ENCODE results near the gene POFUT1.
"Not testable (repeated sequence)": the region's sequence is repeated elsewhere in the genome, so short reads cannot be mapped to it uniquely, and the experiment has no call there.

POFUT1 gene

DNA sequence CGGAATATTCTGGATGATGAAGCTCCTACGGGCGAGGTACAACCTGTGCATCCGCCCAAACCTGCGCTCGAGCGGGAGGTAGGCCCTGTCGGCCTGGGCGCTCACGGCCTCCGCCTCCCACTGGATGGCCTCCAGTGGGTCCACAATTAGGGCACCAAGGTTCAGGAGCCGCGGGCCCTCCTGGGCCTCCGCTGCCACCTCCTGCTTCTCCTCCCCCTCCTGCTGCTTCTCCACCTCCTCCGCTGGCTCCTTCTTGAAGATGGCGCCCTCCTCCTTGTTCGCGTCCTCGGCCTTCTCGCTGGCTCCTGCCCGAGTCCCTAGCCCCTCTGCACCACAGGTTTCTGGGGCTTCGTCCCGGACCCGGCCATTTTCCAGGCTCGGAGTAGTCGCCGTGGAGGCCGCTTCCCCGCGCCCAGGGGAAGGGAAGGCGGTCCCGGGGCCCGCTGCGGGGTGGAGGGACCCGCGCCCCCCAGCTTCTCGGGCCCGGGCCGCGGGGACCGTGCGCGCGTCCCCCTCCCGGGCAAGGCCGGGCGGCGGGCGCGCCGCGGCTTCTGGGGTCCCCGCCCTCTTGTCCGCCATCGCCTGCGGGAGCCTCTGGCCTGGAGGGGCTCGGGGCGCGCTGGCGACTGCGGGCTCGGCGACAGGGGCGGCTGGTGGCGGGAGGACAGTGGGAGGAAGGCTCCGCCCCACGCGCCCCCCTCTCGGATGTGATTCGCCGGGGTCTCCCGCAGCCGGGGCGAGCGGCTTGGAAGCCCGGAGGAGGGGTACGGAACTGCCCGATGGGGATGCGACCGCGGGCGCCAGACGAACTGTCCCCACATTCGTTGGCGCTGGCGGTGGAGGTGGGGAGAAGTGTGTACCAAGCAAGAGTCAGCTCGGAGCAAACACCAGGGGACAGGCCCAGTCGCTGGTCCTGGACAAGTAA, 17.7 kb upstream of the POFUT1 start:
- peak; percentile 33 for DNase-seq

DNA sequence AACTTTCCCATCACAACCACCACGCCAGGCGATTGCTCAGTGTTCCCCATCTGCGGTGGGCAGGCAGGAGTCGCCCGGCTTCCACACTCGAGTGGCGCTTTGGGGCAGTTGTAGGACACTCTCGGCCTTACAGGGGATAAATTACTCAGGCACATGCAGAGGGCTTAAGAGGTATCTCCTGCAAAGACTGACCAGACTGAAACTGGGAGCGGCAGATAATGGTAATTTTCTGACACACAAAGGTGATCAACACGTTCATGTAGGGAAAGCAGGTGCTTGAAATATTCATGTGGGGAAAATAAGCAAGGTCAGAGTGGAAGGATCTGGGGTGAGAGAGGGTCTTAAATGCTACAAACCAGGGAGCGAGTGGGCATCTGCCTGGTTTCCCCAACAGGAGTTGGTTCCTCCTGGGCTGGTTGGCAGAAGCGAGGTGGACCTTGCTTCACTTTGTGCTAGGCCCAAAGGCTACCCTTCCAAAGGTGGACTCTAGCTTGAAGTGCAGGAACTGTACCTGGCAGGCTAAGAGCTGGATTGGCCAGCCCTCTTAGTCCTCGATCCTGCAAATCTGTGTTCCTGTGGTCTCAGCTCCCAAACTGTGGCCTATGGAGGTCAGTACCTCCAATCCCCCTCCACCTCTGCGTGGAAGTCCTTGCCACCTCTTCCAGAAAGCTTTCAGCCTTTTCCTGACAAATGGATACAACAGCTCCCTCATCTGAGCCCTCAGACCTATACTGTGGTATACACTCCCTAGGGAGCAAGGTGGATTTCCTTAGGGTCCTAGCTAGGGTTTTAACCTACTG, 16.9 kb upstream of the POFUT1 start:
- no peak for DNase-seq

DNA sequence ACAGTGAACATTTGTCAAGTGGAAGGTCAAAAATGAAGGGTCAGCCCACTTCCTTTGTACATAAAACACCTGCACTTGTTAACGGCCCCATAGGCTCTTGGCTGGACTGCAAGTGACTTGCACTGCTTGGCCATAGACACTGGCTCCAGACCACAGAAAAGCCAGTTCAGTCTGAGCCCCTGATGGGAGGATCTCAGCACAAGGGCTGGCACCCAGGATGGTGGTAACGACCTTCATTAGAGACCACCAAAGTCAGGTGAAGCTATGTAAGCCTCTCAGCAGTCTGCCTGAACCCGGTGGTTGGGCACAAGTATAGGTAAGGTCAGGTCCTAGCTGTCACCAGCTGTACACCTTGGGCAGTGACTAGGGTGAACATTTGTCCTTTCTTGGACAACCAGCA, 16.3 kb upstream of the POFUT1 start:
- DNase-seq = no peak

DNA sequence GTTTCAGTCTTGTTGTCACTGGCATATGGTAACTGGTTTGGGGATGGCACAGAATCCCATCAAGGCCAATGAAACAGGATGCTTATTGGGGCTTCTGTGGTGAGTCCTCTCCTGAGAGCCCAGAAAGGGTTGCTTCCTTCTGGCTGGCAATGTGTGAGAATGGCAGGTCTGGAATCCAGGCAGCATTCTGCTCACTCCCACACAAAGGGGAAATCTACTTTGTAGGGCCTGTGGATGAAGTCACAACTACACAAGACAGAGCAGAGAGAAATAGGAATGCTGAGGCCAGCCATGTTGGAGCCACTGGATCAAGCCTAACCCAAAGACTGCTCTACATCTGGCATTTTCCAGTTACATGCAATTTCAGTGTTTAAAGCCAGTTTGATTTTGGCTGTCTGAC, 15.8 kb upstream of the POFUT1 start:
- DNase-seq = no peak

DNA sequence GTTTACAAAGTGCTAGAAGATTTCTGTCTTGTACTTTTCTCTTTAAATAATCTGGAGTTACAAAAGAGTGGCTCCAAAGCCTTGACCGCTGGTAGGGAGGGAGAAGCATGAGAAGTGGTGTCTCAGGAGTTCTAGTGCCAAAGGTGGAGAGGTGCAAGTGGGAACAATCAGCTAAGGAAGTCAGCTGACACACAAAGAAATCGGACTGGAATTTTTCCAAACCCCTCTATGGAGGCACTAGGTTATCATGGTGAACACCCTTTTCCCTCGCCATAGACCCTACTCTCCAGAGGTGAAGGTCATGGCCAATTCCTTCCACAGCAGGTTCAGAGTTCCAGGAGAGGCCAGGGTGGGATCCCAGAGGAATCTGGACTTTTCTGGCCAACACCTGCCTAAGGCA, 15.0 kb upstream of the POFUT1 start:
- no peak for DNase-seq

DNA sequence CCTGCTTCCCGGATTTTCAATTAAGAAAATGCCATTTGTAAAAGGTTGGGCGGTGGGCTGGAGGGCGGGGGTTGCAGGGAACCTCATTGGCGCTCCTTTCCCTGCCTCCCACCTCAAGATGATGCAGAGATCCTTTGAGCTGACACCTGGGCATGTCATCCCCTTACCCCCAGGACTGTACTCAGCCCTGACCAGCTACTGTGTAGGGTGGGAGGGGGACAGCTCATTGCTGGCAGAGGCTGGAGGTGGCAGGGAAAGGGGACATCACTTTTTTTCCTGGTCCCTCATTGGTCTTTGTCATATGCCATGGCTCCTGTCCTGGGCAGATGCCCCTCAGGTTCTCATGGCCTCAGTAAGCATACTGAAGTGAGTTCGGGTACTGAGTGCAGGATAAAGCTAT, 14.3 kb upstream of the POFUT1 start:
- DNase-seq = not testable (repeated sequence)

DNA sequence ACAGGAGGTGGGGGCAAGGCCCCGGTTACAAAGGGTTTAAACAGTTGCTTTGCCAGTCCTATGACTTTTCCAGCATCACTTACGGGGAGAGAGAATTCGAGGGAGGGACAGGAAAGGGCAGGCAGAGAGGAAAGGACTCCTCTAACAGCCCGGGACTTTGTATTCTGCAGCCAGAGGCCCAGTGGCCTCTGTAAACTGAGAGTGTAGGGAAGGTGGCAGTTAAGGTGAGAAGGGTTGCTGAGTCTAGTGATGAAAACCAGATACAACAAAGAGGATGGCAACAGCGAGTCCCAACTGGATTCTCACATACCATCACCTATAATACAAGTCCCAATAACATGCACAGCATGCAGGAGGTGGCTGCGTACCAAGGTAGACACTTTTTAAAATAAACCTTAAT, 13.7 kb upstream of the POFUT1 start:
- no peak for DNase-seq

DNA sequence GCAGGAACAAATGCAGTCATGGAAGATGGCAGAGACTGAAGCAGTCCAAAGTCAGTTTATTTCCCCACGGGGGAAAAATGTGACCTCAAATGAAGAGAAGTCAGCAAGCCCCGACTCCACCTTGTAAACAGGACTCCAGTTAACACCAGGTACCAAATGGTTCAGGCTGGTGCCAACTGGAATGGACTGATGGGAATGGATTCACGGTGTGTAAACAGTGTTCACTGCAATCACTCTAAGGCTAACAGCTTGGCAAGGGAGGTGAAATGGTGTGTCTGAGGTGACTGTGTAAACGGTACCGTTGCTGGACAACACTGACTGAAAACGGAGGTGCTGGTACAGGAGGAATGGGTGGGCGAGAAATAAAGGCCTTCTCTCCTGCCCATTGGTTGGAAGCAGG, 12.1 kb upstream of the POFUT1 start:
- no peak for DNase-seq

DNA sequence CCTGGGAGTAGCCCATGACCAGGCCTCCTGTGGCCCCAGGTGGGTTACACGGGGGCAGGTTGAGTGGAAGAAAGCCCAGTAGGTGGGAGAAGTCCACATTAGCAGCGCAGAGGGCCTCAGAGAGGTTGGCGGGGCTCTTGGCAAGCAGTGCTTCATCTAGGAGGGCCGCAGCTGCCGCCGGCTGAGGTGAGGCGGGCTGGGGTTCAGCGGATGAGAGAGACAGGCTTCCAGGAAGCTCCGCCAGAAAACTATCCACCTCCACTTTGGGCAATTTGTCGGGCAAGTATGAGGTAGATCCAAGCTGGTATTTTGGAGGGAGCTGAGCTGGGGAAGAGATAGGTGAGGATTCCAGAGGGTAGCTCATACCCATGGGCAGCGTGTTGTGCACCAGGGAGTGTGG, 11.1 kb upstream of the POFUT1 start:
- DNase-seq = not testable (repeated sequence)

DNA sequence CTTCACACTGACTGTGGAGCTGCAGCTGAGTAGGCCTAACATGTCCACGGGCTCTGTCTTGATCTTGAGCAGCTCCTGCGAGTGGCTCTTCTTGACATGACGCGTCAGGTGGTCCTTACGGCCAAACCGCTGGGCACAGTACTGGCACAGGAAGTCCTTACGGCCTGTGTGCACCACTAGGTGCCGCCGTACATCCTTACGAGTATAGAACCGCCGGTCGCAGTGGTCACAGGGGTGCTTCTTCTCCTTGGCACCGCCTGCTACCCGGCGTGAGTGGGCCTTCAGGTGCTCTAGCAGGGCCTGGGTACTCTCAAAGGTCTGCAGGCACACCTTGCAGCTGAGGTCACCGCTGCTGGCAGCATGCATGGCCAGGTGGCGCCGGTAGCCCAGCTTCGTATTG, 10.5 kb upstream of the POFUT1 start:
- not testable (repeated sequence) for DNase-seq

DNA sequence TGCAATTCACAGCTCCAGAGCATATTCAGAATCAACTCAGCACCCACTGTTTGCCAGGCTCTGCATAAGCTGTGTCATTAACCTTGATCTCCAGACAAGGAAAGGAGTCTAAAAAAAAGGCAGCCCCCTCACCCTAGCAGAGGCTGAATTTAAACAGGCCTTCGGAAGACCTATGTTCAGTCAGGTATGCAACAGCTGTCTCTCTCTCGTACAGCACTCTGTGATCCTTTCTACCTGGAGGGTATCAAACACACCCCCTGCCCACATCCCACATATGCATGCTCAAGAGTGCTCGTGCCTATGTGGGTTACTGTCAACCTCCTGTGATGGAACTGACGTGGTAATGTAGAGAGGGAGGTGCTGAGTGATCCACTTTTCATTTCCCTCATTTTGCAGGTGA, 8.7 kb upstream of the POFUT1 start:
- no peak for DNase-seq

DNA sequence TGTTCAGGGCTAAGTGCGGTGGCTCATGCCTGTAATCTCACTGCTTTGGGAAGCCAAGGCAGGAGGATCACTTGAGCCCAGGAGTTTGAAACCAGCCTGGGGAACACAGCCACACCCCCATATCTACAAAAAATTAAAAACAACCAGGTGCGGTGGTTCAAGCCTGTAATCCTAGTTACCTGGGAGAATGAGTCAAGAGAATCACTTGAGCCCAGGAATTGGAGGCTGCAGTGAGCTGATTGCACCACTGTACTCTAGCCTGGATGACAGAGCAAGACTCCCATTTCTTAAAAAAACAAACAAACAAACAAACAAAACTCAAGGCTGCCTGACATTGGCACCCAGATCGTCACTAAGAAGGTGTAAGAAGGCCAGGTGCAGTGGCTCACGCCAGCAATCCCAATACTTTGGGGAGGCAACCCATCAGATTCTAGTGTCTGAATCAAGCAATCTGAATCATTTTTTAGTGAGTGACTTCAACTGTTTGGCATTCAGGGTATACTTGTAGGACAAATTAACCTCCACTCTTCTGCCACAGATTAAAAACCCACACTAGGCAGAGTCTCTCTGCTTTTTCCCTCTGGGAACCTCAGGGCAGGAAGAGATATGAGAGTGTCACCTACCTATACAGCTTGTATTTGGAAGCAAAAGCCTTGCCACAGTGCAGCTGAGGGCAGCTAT, 6.2 kb upstream of the POFUT1 start:
- peak; percentile 29 for DNase-seq

DNA sequence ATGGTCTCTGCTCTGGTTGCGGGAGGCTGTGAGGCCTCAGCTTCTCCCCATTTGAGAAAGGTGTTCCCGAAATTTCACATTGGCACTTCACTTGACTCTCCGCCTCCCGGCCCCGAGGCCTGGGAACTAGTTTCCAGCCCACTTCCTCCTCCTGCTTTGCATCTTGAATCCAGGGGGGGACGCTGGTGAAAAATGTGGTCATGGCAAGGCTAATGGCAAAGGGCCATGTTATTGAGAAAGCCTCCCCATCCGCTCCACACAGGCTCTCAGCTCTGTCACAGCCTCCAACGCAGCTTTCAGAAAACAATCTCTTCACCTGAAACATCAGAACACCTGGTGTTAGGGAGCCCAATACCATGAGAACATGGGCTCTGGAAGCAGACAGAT, 5.7 kb upstream of the POFUT1 start:
- no peak for DNase-seq

DNA sequence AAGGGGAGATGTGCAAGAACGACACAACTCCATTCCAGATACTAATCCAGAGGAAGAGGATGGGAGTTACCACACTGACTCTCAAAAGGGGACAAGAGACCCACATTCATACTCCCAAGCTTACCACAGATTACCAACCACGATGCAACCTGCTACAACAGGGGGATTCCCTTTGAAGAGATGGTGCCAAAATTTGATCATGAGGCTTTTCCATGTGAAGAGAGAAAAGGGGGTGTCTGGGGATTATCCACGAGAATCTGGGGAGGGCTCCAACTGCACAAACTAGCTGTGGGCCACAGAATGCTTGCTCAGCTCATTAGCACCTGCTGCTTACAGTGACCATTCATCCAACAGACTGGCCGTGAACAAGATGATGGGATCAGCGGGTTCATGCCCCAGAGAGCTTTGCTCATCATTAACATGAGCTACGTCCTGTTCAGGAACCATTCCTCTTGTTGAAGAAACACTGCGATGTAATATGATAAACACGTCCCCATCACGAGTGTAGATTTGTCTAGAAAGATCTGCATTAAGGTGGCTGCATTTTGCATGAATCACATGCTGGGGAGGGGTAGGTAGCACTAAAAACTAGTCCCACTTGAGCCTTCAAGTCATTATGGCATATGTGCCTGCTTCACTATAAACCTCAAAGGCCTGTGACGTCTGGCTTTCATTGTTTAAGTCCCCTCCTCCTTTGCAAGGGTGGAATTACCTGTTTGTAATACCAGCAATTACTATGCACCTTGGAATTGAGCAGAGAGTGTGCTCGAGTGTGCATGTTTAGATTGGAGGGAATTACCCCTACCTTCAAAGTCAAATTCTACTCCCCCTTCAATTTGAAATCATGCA, 4.1 kb upstream of the POFUT1 start:
- DNase-seq = no peak

DNA sequence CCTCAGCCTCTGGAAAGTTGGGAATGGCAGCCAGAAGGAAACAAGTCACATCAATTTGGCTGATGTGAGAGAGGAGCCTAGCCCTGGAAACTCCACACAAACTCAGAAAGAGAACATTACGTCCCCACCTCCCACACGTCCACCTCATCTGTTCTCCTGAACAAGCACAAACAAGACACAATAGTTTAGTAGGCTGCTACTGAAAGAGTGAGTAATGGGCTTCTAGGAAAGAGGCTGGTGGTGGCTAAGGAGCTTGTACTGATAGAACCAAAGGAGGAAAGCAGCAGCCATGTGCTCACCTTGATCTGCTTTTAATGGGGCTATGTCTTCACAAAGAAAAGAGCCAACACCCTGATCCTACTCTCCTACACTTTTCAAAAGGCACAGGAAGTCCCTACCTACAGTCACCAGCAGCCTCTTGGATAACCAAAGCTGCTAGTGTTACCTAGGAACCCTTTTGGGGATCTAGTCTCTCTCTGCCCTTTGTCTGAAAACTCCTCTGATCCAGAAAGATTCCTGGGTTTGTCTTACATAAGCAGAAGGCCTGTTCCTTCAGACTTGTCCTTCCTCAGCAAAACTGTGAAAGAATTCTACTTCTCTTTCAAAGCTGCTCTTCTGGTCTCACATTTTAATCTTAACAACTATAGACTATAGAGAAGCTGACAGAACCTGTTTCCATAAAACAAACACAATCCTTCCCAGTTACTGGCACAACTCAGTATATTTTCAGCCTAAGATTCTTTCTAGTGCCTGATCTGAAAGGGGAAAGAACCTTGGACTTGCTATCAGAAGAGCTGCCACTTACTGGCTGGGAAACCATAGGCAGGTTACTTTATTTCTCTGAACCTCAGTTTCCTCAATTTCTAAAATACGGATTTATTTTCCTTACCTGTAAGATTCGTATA, 3.2 kb upstream of the POFUT1 start:
- DNase-seq = no peak

DNA sequence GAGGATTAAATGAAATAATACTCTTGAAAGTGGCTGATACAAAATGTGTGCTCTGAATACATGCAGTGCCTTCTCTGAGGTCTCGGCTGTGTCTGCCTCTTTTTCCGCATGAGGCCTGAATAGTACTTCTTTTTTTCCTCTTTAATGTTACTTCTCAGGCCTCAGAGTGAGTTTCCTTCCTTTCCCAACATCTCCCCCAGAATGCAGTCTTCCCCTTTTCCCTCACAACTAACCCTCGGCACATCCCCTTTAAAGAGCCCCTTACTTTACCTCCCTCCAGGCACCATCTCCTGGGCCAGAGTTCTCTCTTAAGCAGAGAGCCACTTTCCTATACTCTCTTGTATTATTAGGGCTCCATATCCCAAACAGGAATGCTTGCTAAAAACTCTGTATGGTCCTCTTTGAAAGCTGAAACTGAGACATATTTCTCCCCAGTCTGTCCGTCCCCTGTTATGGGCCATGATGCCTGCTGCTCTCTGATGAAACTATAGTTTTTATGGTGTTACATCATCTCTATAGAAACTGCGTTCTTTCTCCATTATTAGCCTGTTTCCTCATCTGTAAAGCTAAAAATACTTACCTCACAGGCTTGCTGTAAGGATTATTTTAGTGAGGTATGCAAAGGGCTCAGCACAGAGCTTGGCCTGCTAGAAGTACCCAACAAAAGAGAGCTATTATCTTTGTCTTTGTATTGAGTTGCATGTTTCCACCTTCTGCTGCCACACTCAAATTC, 2.4 kb upstream of the POFUT1 start:
- peak; percentile 33 for DNase-seq

DNA sequence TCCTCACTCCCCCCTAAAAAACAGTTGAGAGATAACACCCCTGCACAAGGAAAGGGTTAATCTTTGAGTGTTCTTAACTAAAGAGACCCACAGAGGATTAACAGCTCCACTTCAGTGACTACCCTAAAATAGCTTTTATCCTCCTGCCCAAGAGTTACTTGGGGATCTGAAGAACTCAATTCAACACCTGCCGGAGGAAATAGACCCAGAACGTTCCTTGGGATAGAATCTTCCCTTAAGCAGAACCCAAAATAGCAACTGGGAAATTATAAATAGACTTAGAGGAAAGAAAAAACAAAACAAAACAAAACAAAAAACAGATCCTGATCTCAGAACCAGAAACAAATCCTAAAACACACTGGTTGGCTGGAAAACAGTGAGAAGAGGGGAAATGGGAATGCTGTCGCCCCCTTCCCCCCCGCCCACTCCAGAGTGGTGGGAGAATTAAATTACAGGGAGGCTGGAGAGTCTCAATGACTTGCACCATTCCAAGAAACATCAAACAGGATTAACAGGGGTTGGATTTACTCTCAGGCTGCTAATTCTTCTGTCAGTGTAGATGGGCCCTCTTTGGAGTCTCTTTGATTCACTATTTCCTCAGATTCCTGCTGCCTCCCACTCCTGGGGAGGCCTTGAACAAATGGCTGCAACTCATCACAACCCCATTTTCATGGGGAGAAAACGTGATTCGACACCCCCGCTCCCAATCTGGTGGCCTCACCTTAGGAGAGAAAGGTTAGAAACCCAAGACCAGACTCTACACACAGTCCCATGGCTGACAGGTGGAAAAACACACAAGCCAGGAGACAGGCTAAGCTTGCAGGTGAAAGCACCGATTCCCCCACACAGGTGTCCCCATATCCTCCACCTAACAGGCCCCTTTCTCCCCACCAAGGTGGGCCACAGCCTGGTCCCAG, 1.6 kb upstream of the POFUT1 start:
- DNase-seq = no peak

DNA sequence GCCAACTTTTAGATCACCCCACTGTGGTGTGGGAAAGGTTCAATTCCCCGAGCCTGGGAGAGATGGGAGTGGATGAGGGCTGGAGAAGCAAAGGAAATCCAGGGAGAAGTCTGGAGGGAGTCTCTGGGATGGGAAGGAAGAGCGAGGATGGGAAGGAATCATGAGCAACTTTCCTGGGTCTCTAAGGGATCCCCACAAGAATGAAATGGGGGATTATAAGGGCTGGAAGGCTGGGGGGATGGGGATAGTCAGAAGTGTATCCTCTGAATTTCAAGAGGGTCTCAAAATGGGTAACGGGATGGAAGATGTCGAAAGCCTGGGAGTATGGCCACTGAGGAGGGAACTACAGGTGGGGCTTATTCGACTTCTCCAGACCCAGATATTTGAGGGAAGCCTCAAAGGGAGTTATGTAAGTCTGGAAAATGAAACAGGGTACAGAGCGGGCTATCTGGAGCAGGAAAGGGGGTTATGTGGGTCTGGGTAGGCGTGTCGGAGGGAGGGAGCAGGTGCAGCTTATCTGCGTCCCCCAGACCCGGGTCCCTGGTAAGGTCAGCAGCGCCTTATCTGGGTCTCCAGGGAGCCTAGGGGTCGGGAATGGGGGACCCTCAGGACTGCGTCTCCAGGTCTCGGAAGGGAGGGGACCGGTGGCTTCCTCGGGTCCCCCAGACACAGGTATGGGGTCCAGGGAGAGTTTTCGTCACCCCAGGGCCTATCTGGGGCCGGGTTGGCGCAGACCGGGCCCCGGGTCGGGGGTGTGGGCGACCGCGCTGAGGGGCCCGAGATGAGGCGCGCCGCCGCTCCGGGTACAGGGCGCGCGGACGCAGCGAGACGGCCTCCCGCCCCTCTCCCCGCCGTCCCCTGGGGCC, 687 bp upstream of the POFUT1 start:
- no peak for DNase-seq

Measured in fibroblast of upper back skin (primary cell).